Glutamatergic neuron (in vitro differentiated cells): ENCODE results near the gene MRPS2. TPM values are rescaled to one million over a fixed set of nuclear protein-coding genes. Genes with fewer than 3 reads are reported as not detected.

ENCODE experiments used
- DNase-seq: peaks from one replicate; pipeline ENCODE4 v3.0.0; 2022
- H3K27ac Mint-ChIP-seq: one replicate; pipeline ENCODE4 v1.8.0; 2020; ENCODE audit warnings: mild to moderate bottlenecking, mixed read lengths, inconsistent platforms; ENCODE audit not compliant: unreplicated experiment
- H3K27me3 Mint-ChIP-seq: one replicate; pipeline ENCODE4 v1.8.0; 2020; ENCODE audit warnings: mild to moderate bottlenecking, moderate library complexity, mixed read lengths, inconsistent platforms; ENCODE audit not compliant: unreplicated experiment
- H3K36me3 Mint-ChIP-seq: one replicate; pipeline ENCODE4 v1.8.0; 2020; ENCODE audit warnings: mild to moderate bottlenecking, mixed read lengths, inconsistent platforms; ENCODE audit not compliant: unreplicated experiment
- H3K4me1 Mint-ChIP-seq: one replicate; pipeline ENCODE4 v1.8.0; 2020; ENCODE audit warnings: mild to moderate bottlenecking, low read depth, mixed read lengths, inconsistent platforms; ENCODE audit not compliant: unreplicated experiment
- H3K4me3 Mint-ChIP-seq: one replicate; pipeline ENCODE4 v1.8.0; 2020; ENCODE audit warnings: mild to moderate bottlenecking, mixed read lengths, inconsistent platforms; ENCODE audit not compliant: unreplicated experiment
- H3K9me3 Mint-ChIP-seq: one replicate; pipeline ENCODE4 v1.8.0; 2020; ENCODE audit warnings: mild to moderate bottlenecking, moderate library complexity, mixed read lengths, inconsistent platforms; ENCODE audit not compliant: unreplicated experiment
- total RNA-seq: library from RNA; stranded (reverse); fragmentation: NEBNext Ultra II Directional; extraction: Animal tissue kit (Norgen Biotek cat#: 25700); gene quantifications from one replicate; pipeline ENCODE4 v1.2.1, GENCODE V29; 2021; ENCODE audit not compliant: unreplicated experiment
- TF ChIP-seq, protein P1 (sequence below): fragments of 200-600 bp; sonication (generic); IDR thresholded peaks from one replicate; pipeline ENCODE4 v1.5.0; 2021; ENCODE audit not compliant: partially characterized antibody, unreplicated experiment

The MRPS2 gene
- total RNA-seq, 1 donor from 2014 or later, result 30.7 TPM

DNA sequence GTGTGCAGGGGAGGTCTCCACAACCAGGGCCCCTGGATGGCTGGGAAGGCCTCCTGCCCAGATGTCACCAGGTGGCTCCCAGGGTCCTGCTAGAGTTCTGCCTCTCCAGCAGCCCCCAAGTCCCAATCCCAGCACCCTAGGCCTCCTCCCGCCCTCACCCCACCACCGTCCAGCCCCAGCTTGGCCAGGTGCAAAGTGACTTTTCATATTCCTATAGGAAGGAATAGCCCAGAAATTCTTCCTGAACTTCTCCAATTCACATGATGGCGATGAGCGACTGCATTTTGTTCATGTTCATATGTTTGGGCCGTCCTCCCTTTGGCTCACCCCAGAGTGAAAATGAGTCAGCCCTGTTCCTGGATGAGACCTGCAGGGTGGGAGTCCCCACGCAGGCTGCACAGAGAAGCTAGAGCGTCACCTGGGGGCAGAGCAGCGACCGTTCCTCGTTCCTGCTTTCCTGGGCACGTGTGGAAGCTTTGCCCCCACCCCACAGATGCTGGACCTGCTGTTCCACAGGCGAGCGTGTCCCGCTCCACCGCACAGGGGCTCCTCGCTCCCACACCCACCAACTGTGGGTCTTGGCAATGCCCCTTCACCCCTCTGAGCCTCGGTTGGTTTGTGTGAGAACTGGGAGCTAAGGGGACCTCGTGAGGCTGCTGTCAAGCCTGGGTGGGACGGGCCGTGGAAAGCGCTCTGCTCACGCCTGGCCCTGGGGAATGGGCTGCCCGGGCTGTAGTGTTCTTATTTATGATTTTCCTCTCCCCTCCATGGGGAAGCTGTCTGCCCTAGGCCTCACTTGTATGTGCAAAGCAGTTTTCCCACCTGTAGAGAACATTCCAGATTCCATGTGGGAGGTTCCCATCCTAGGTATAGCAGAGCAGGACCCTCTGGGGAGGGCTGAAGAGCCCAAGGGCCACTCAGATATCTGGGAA, 6.9 kb downstream of the MRPS2 start:
- no peak for DNase-seq
- peaks cover 15% of the 10 kb centered on the region for H3K36me3 Mint-ChIP-seq
- H3K27ac Mint-ChIP-seq, result no peak overlapping the region

DNA sequence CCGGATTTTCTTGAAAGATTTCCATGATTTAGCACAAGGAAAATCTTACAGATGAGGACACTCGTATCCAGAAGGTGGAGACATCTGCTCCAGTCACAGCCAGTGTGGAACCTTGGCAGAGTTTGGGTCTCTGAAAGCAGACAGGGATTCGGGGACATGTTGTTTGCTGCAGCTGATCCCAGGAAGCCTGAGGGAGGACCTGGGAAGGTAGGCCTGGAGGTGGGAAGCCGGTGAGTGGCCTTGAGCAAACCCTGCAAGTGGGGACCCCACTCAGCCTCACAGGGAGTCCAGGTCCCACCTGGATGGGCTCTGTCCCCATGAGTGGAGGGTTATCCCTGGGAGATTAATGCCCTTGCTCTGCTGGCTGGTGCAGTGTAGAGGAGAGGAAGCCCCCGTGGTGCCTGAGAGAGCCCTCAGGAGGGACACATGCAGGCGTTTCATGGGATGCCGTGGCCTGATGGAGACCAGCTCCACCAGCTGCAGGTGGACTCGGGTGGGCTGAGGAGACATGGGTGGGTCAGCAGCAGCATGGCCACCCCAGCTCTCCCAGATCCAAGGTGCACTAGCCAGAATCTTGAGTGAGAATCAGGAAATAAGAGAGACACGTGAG, 7.8 kb downstream of the MRPS2 start:
- TF ChIP-seq, protein P1, sequence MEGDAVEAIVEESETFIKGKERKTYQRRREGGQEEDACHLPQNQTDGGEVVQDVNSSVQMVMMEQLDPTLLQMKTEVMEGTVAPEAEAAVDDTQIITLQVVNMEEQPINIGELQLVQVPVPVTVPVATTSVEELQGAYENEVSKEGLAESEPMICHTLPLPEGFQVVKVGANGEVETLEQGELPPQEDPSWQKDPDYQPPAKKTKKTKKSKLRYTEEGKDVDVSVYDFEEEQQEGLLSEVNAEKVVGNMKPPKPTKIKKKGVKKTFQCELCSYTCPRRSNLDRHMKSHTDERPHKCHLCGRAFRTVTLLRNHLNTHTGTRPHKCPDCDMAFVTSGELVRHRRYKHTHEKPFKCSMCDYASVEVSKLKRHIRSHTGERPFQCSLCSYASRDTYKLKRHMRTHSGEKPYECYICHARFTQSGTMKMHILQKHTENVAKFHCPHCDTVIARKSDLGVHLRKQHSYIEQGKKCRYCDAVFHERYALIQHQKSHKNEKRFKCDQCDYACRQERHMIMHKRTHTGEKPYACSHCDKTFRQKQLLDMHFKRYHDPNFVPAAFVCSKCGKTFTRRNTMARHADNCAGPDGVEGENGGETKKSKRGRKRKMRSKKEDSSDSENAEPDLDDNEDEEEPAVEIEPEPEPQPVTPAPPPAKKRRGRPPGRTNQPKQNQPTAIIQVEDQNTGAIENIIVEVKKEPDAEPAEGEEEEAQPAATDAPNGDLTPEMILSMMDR, result no peak
- Mint-ChIP-seq H3K27me3 (peaks cover 6% of the 10 kb centered on the region), H3K27ac (no peak overlapping the region), H3K9me3 (peaks cover 5% of the 10 kb centered on the region), H3K36me3 (peaks cover 15% of the 10 kb centered on the region), H3K4me3 (no peak overlapping the region), H3K4me1 (peaks cover 2% of the 10 kb centered on the region)
- DNase-seq, result no peak

More for the DNA sequence above, 6.9 kb downstream of the MRPS2 start:
- peaks cover 5% of the 10 kb centered on the region for H3K9me3 Mint-ChIP-seq
- peaks cover 6% of the 10 kb centered on the region for H3K27me3 Mint-ChIP-seq
- H3K4me3 Mint-ChIP-seq, result no peak overlapping the region
- TF ChIP-seq, protein P1, result no peak
- H3K4me1 Mint-ChIP-seq, result peaks cover 2% of the 10 kb centered on the region

GRCh38 chr9:135509458-135509857, 9.0 kb downstream of the MRPS2 start:
- TF ChIP-seq, protein P1, result no peak
- Mint-ChIP-seq H3K9me3 (peaks cover 5% of the 10 kb centered on the region), H3K4me1 (peaks cover 2% of the 10 kb centered on the region), H3K4me3 (no peak overlapping the region), H3K36me3 (peaks cover 15% of the 10 kb centered on the region), H3K27ac (no peak overlapping the region), H3K27me3 (peaks cover 6% of the 10 kb centered on the region)
- no peak for DNase-seq

DNA sequence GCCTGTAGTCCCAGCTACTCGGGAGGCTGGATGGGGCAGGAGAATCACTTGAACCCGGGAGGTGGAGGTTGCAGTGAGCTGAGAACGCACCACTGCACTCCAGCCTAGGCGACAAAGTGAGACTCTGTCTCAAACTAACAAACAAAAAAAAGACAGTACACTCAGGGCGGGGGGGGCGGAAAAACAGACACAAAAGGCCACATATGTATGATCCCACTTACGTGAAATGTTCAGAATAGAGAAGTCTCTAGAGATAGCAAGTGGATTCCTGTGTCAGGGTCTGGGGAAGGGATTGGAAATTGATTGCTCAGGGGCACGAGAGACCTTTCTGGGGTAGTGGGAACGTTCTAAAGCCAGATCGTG, 11.7 kb downstream of the MRPS2 start:
- Mint-ChIP-seq H3K27me3 (peaks cover 3% of the 10 kb centered on the region), H3K27ac (no peak overlapping the region), H3K4me3 (no peak overlapping the region), H3K9me3 (peaks cover 3% of the 10 kb centered on the region), H3K36me3 (peaks cover 15% of the 10 kb centered on the region), H3K4me1 (peaks cover under 1% of the 10 kb centered on the region)
- TF ChIP-seq, protein P1, result no peak
- DNase-seq, result no peak

- no peak for DNase-seq
Observed at GRCh38 chr9:135512904-135513303, 12.4 kb downstream of the MRPS2 start.

More at GRCh38 chr9:135512904-135513303, 12.4 kb downstream of the MRPS2 start:
- peaks cover 3% of the 10 kb centered on the region for H3K27me3 Mint-ChIP-seq
- no peak overlapping the region for H3K27ac Mint-ChIP-seq
- peaks cover 14% of the 10 kb centered on the region for H3K36me3 Mint-ChIP-seq
- peaks cover 2% of the 10 kb centered on the region for H3K9me3 Mint-ChIP-seq
- no peaks in the 10 kb centered on the region for H3K4me1 Mint-ChIP-seq
- TF ChIP-seq, protein P1, result no peak
- H3K4me3 Mint-ChIP-seq, result no peak overlapping the region
